H9 (cell line): ENCODE results near the gene BRSK2. TPM values are rescaled to one million over a fixed set of nuclear protein-coding genes. Genes with fewer than 3 reads are reported as not detected.

ENCODE experiments used
- DNase-seq: peaks from one replicate; pipeline ENCODE4 v3.0.0-alpha.2; 2017
- H2AFZ ChIP-seq: one replicate; pipeline ENCODE4 v1.6.1; 2013; ENCODE audit warnings: mild to moderate bottlenecking, low read length, control low read depth, moderate library complexity
- H2AK5ac ChIP-seq: 2 replicates; pipeline ENCODE4 v1.6.1; 2013; ENCODE audit warnings: low read length, control low read depth, mixed read lengths; ENCODE audit not compliant: insufficient read length
- H2BK120ac ChIP-seq: one replicate; pipeline ENCODE4 v1.6.1; 2013; ENCODE audit warnings: low read depth, mild to moderate bottlenecking, low read length, control low read depth, inconsistent platforms; ENCODE audit not compliant: poor library complexity, severe bottlenecking
- H2BK12ac ChIP-seq: 2 replicates; pipeline ENCODE4 v1.6.1; 2013; ENCODE audit warnings: low read length, control low read depth, mixed read lengths, low read depth; ENCODE audit not compliant: insufficient read length
- H2BK15ac ChIP-seq: 2 replicates; pipeline ENCODE4 v1.6.1; 2013; ENCODE audit warnings: low read depth, low read length, control low read depth
- H2BK20ac ChIP-seq: one replicate; pipeline ENCODE4 v1.6.1; 2013; ENCODE audit warnings: low read depth, mild to moderate bottlenecking, low read length, control low read depth, inconsistent platforms; ENCODE audit not compliant: poor library complexity, severe bottlenecking
- H2BK5ac ChIP-seq: 2 replicates; pipeline ENCODE4 v1.6.1; 2013; ENCODE audit warnings: low read length, control low read depth, mixed read lengths; ENCODE audit not compliant: insufficient read length
- H3K14ac ChIP-seq: 2 replicates; pipeline ENCODE4 v1.6.1; 2013; ENCODE audit warnings: low read length, control low read depth; ENCODE audit not compliant: insufficient read depth
- H3K18ac ChIP-seq: 2 replicates; pipeline ENCODE4 v1.6.1; 2013; ENCODE audit warnings: low read depth, mild to moderate bottlenecking, mixed read lengths, low read length, control low read depth; ENCODE audit not compliant: insufficient read length
- H3K23ac ChIP-seq: 2 replicates; pipeline ENCODE4 v1.6.1; 2013; ENCODE audit warnings: low read length, control low read depth, mixed read lengths, low read depth; ENCODE audit not compliant: insufficient read length
- H3K23me2 ChIP-seq: 2 replicates; pipeline ENCODE4 v1.6.1; 2013; ENCODE audit warnings: low read depth, mild to moderate bottlenecking, mixed read lengths, low read length, control low read depth; ENCODE audit not compliant: insufficient read length, poor library complexity, severe bottlenecking
- H3K27ac ChIP-seq: 2 replicates; pipeline ENCODE4 v1.5.1; 2013; ENCODE audit warnings: low read length, control low read depth, mixed read lengths, low read depth; ENCODE audit not compliant: insufficient read length
- H3K27me3 ChIP-seq: 2 replicates; pipeline ENCODE4 v1.6.1; 2013; ENCODE audit warnings: low read length, control low read depth, inconsistent platforms; ENCODE audit not compliant: insufficient read depth
- H3K4ac ChIP-seq: 2 replicates; pipeline ENCODE4 v1.6.1; 2013; ENCODE audit warnings: low read depth, mild to moderate bottlenecking, control low read depth, inconsistent platforms, low read length, moderate library complexity
- H3K4me1 ChIP-seq: 2 replicates; pipeline ENCODE4 v1.6.1; 2013; ENCODE audit warnings: low read length, control low read depth, inconsistent platforms; ENCODE audit not compliant: insufficient read depth
- H3K4me2 ChIP-seq: 2 replicates; pipeline ENCODE4 v1.6.1; 2013; ENCODE audit warnings: low read length, control low read depth, mixed read lengths; ENCODE audit not compliant: insufficient read length, insufficient read depth
- H3K56ac ChIP-seq: 2 replicates; pipeline ENCODE4 v1.6.1; 2013; ENCODE audit warnings: low read depth, mild to moderate bottlenecking, mixed read lengths, low read length, control low read depth; ENCODE audit not compliant: insufficient read length
- H3K79me1 ChIP-seq: 2 replicates; pipeline ENCODE4 v1.6.1; 2013; ENCODE audit warnings: low read depth, mild to moderate bottlenecking, moderate library complexity, low read length, control low read depth, inconsistent platforms; ENCODE audit not compliant: insufficient read depth, poor library complexity, severe bottlenecking
- H3K79me2 ChIP-seq: 2 replicates; pipeline ENCODE4 v1.6.1; 2013; ENCODE audit warnings: low read length, control low read depth, inconsistent platforms; ENCODE audit not compliant: insufficient read depth
- H3K9ac ChIP-seq: 2 replicates; pipeline ENCODE4 v1.6.1; 2013; ENCODE audit warnings: low read length, control low read depth, mixed read lengths; ENCODE audit not compliant: insufficient read length; ENCODE audit errors: extremely low read depth
- H3K9me3 ChIP-seq: one replicate; pipeline ENCODE4 v1.6.1; 2013; ENCODE audit warnings: low read depth, low read length, inconsistent platforms; ENCODE audit not compliant: control insufficient read depth
- H3T11ph ChIP-seq: one replicate; pipeline ENCODE4 v1.6.1; 2013; ENCODE audit warnings: mild to moderate bottlenecking, low read length, control low read depth, inconsistent platforms
- H4K20me1 ChIP-seq: one replicate; pipeline ENCODE4 v1.6.1; 2013; ENCODE audit not compliant: control insufficient read depth, insufficient read length, insufficient read depth
- H4K5ac ChIP-seq: 2 replicates; pipeline ENCODE4 v1.6.1; 2013; ENCODE audit warnings: low read depth, mild to moderate bottlenecking, mixed read lengths, low read length, control low read depth; ENCODE audit not compliant: insufficient read length
- H4K8ac ChIP-seq: replicated peaks from 2 replicates; pipeline ENCODE4 v1.6.1; 2013; ENCODE audit warnings: low read length, control low read depth, mixed read lengths, low read depth; ENCODE audit not compliant: insufficient read length
- H4K91ac ChIP-seq: 2 replicates; pipeline ENCODE4 v1.6.1; 2013; ENCODE audit warnings: low read depth, mild to moderate bottlenecking, moderate library complexity, mixed read lengths, low read length, control low read depth; ENCODE audit not compliant: insufficient read length
- H3K27ac Mint-ChIP-seq, 3 experiments: 2 replicates in 2 of 3; 3 replicates in 1 of 3; pipeline ENCODE4 v1.8.0; 2020 to 2021; ENCODE audit warnings: mixed read lengths in 3 of 3, mild to moderate bottlenecking in 1 of 3, moderate library complexity in 1 of 3
- H3K27me3 Mint-ChIP-seq: 2 replicates; pipeline ENCODE4 v1.8.0; 2021; ENCODE audit warnings: low read depth, mild to moderate bottlenecking, moderate library complexity, mixed read lengths
- H3K36me3 Mint-ChIP-seq, 3 experiments: 2 replicates in 2 of 3; 3 replicates in 1 of 3; pipeline ENCODE4 v1.8.0; 2020 to 2021; ENCODE audit warnings: low read depth in 3 of 3, mixed read lengths in 3 of 3; ENCODE audit not compliant: insufficient read depth in 1 of 3
- H3K4me1 Mint-ChIP-seq, 2 experiments: 2 replicates each; pipeline ENCODE4 v1.8.0; 2020; ENCODE audit warnings: mixed read lengths in 2 of 2
- H3K4me3 Mint-ChIP-seq, 2 experiments: 2 replicates in 1 of 2; 3 replicates in 1 of 2; pipeline ENCODE4 v1.8.0; 2020 to 2021; ENCODE audit warnings: mild to moderate bottlenecking in 2 of 2, mixed read lengths in 2 of 2, moderate library complexity in 1 of 2
- H3K9me3 Mint-ChIP-seq, 2 experiments: 2 replicates in 1 of 2; 3 replicates in 1 of 2; pipeline ENCODE4 v1.8.0; 2020; ENCODE audit warnings: mild to moderate bottlenecking in 2 of 2, mixed read lengths in 2 of 2, moderate library complexity in 1 of 2
- whole genome bisulfite sequencing: extraction: QIAGEN DNeasy Blood & Tissue Kit; methylation state at CpG from one replicate; pipeline ENCODE4 v1.1.7; 2013; ENCODE audit warnings: missing lambda C conversion rate, low lambda C conversion rate, mixed read lengths; ENCODE audit not compliant: insufficient read length; ENCODE audit errors: extremely low coverage; 5-methylcytosine and 5-hydroxymethylcytosine counted together
- total RNA-seq: library from RNA; stranded (reverse); gene quantifications from 2 replicates; pipeline ENCODE4 v1.2.1, GENCODE V29; 2021
- TF ChIP-seq, protein P1 (sequence below): fragments of 200-600 bp; sonication (generic); conservative IDR thresholded peaks from 3 replicates; pipeline ENCODE4 v1.8.0; 2021; ENCODE audit warnings: antibody characterized with exemption, mild to moderate bottlenecking

The BRSK2 gene
- total RNA-seq, 1 experiment from 2014 or later = 28.4 TPM

DNA sequence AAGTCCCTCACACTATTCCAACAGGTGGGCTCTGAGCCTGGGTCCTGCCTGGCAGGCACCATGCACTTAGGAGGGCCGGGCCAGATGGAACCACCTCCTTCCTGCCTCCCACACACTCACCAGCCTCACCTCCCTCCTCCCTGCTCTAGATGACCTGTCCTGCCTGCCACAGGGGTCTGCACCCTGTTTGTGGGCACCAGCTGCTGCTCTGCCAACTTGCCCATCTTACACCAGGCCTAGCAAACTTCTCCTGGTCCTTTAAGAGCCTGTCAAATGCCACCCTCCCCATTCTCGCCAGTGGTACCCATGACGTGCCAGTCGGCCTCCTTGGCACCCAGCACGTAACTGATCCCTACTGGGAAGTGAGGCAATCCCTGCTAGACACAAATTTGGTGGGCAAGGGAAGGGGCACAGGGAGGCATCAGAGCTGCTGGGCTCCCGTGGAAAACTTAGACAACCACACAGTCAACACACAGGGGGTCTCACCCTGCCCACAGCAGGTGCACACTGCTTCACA lies 93.8 kb downstream of the BRSK2 start:
- Histone ChIP-seq H3T11ph (no peak overlapping the region), H3K18ac (no peak overlapping the region), H3K27me3 (no peaks in the 10 kb centered on the region), H3K9ac (no peak overlapping the region), H3K23me2 (no peaks in the 10 kb centered on the region), H3K9me3 (no peaks in the 10 kb centered on the region), H3K79me1 (peaks cover 3% of the 10 kb centered on the region), H3K79me2 (no peaks in the 10 kb centered on the region), H3K23ac (no peak overlapping the region), H4K20me1 (no peaks in the 10 kb centered on the region), H4K91ac (no peak overlapping the region), H4K8ac (no peak overlapping the region), H2AK5ac (no peak overlapping the region), H2AFZ (no peak overlapping the region), H2BK15ac (no peak overlapping the region), H3K4me1 (no peaks in the 10 kb centered on the region), H2BK12ac (no peak overlapping the region), H3K4ac (no peak overlapping the region), H2BK20ac (no peak overlapping the region), H4K5ac (no peak overlapping the region), H2BK5ac (no peak overlapping the region), H3K27ac (no peak overlapping the region), H3K56ac (no peak overlapping the region), H3K4me2 (no peak overlapping the region), H2BK120ac (no peak overlapping the region), H3K14ac (no peak overlapping the region)
- no peak for DNase-seq
- WGBS = no CpG with 5 or more reads among the region's 6 CpGs
- H3K4me3 Mint-ChIP-seq = no peak overlapping the region
- TF ChIP-seq, protein P1, sequence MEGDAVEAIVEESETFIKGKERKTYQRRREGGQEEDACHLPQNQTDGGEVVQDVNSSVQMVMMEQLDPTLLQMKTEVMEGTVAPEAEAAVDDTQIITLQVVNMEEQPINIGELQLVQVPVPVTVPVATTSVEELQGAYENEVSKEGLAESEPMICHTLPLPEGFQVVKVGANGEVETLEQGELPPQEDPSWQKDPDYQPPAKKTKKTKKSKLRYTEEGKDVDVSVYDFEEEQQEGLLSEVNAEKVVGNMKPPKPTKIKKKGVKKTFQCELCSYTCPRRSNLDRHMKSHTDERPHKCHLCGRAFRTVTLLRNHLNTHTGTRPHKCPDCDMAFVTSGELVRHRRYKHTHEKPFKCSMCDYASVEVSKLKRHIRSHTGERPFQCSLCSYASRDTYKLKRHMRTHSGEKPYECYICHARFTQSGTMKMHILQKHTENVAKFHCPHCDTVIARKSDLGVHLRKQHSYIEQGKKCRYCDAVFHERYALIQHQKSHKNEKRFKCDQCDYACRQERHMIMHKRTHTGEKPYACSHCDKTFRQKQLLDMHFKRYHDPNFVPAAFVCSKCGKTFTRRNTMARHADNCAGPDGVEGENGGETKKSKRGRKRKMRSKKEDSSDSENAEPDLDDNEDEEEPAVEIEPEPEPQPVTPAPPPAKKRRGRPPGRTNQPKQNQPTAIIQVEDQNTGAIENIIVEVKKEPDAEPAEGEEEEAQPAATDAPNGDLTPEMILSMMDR = no peak
- H3K27me3 Mint-ChIP-seq = no peaks in the 10 kb centered on the region
- H3K27ac Mint-ChIP-seq = peak overlapping the region in 1 of 3 experiments; percentile 67; a peak in 2 of 7 replicates
- no peaks in the 10 kb centered on the region for H3K9me3 Mint-ChIP-seq
- H3K4me1 Mint-ChIP-seq = peaks cover 0 to 5% of the 10 kb centered on the region in 2 experiments; a peak in 1 of 4 replicates
- H3K36me3 Mint-ChIP-seq = peaks cover 0 to 9% (median 2%) of the 10 kb centered on the region in 3 experiments; a peak in 3 of 7 replicates
